ENCODE results near the gene PLXDC1. TPM values are rescaled to one million over a fixed set of nuclear protein-coding genes. Genes with fewer than 3 reads are reported as not detected.

Gene PLXDC1
- total RNA-seq, 1 donor from 2014 or later = 0.52 TPM

DNA sequence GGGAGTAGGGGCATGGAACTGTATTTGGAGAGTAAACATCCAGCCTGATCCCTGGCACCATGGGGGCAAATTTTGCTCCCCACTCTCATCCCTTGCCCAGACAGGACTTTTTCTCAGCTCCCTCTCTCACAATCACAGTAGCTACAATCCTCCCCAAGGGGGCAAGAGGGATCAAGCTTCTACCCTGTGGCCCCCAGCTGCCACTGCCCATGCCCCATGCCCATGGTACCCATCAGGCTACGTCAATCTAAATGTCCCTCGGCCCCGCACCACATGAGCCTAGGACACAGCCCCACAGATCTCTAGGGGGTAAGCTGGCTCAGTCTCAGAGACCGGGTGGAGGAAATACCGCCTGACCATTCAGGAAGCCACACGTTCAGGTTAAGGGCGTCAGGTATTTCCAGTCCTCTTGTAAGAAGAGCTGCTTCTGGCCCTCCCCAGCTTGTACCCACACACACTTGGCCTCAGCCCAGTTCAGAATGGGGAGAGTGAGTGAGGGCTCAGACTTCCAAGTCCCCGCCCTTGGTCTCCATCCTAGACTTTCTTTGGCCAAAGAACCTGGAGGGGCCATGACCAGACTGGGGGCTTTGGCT is 44.2 kb upstream of the PLXDC1 start:
- H3K9ac ChIP-seq (ENCODE audit: low read depth in 1 of 3, low read length in 3 of 3) = peak overlapping the region; percentile 63 to 89 (median 88)
- H3K36me3 ChIP-seq (ENCODE audit: control insufficient read depth in 3 of 3, insufficient read depth in 3 of 3, low read length in 3 of 3) = peaks cover 2 to 15% (median 10%) of the 10 kb centered on the region in 3 donors
- H3K27me3 ChIP-seq (ENCODE audit: control insufficient read depth in 3 of 3, insufficient read depth in 3 of 3, low read length in 3 of 3) = no peaks in the 10 kb centered on the region
- peaks cover 66 to 69% (median 66%) of the 10 kb centered on the region in 3 donors for H3K4me1 ChIP-seq (ENCODE audit: control insufficient read depth in 3 of 3, insufficient read depth in 3 of 3, low read length in 3 of 3)
- H3K9me3 ChIP-seq (ENCODE audit: control insufficient read depth in 3 of 3, low read length in 3 of 3) = no peaks in the 10 kb centered on the region
- peak overlapping the region; percentile 48 to 77 (median 72) for H3K4me3 ChIP-seq (ENCODE audit: low read length in 3 of 3)
- peak overlapping the region; percentile 99 for H3K27ac ChIP-seq (ENCODE audit: low read depth, low read length)

DNA sequence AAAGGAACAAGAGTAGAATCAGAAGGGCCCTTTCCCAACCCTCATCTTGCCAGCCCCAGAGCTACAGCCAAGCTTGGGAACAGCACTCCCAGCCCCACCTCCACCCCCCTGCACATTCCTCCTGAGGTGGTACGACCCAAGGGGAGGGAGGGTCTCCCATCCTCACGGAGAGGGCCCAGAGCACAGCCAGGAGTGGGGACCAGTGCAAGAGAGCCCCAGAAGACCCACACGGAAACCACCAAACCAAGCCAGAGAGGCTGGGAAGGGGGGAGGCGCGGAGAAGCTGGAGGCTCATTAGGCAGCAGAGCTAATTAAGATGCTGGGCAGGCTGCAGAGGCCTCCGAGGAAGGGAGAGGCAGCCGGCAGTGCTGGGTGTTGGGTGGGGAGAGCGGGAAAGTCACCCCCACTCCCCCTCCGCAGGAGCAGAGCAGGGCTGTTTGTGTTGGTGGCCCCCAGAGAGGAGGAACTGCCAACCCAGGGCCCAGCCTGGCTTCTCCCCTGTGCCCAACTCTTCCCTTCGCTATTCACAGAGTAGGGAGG is 43.6 kb upstream of the PLXDC1 start:
- Histone ChIP-seq H3K27me3 (ENCODE audit: control insufficient read depth in 3 of 3, insufficient read depth in 3 of 3, low read length in 3 of 3) (no peaks in the 10 kb centered on the region), H3K9me3 (ENCODE audit: control insufficient read depth in 3 of 3, low read length in 3 of 3) (no peaks in the 10 kb centered on the region), H3K36me3 (ENCODE audit: control insufficient read depth in 3 of 3, insufficient read depth in 3 of 3, low read length in 3 of 3) (peaks cover 2 to 15% (median 10%) of the 10 kb centered on the region in 3 donors), H3K4me1 (ENCODE audit: control insufficient read depth in 3 of 3, insufficient read depth in 3 of 3, low read length in 3 of 3) (peaks cover 65 to 69% (median 65%) of the 10 kb centered on the region in 3 donors), H3K4me3 (ENCODE audit: low read length in 3 of 3) (peak overlapping the region; percentile 30 to 77 (median 72)), H3K9ac (ENCODE audit: low read depth in 1 of 3, low read length in 3 of 3) (peak overlapping the region; percentile 63 to 89 (median 88)), H3K27ac (ENCODE audit: low read depth, low read length) (peak overlapping the region; percentile 99)

GRCh38 chr17:39194089-39194984 is 42.9 kb upstream of the PLXDC1 start:
- Histone ChIP-seq H3K4me1 (ENCODE audit: control insufficient read depth in 3 of 3, insufficient read depth in 3 of 3, low read length in 3 of 3) (peaks cover 61 to 69% (median 65%) of the 10 kb centered on the region in 3 donors), H3K9ac (ENCODE audit: low read depth in 1 of 3, low read length in 3 of 3) (peak overlapping the region; percentile 73 to 98 (median 89)), H3K36me3 (ENCODE audit: control insufficient read depth in 3 of 3, insufficient read depth in 3 of 3, low read length in 3 of 3) (peaks cover 2 to 15% (median 10%) of the 10 kb centered on the region in 3 donors), H3K27ac (ENCODE audit: low read depth, low read length) (peak overlapping the region; percentile 99), H3K9me3 (ENCODE audit: control insufficient read depth in 3 of 3, low read length in 3 of 3) (no peaks in the 10 kb centered on the region), H3K4me3 (ENCODE audit: low read length in 3 of 3) (peak overlapping the region; percentile 23 to 99 (median 94)), H3K27me3 (ENCODE audit: control insufficient read depth in 3 of 3, insufficient read depth in 3 of 3, low read length in 3 of 3) (no peaks in the 10 kb centered on the region)

DNA sequence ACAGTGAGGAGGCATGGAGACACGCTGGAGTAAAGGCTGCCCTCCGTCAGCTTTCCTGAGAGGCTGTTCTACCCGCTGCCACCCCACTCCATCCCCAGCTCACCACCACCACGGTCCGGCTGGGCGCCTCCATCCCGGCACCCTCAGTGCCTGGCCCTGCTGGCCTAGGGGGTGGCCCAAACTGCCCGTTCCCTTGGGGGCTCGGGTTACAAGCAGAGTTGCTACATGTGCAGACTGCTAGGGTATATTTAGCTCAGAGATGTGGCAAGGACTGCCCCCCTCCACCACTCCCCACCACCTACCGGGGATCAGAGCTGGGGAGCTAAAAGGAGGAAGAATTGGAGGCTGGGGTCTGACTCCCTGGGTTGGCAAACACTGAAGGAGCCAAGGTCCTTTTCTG is 41.9 kb upstream of the PLXDC1 start:
- Histone ChIP-seq H3K9ac (ENCODE audit: low read depth in 1 of 3, low read length in 3 of 3) (peak overlapping the region; percentile 65 to 98 (median 73)), H3K4me3 (ENCODE audit: low read length in 3 of 3) (peak overlapping the region; percentile 75 to 99 (median 94)), H3K36me3 (ENCODE audit: control insufficient read depth in 3 of 3, insufficient read depth in 3 of 3, low read length in 3 of 3) (peaks cover 2 to 19% (median 10%) of the 10 kb centered on the region in 3 donors), H3K27me3 (ENCODE audit: control insufficient read depth in 3 of 3, insufficient read depth in 3 of 3, low read length in 3 of 3) (no peaks in the 10 kb centered on the region), H3K4me1 (ENCODE audit: control insufficient read depth in 3 of 3, insufficient read depth in 3 of 3, low read length in 3 of 3) (peaks cover 53 to 65% (median 57%) of the 10 kb centered on the region in 3 donors), H3K9me3 (ENCODE audit: control insufficient read depth in 3 of 3, low read length in 3 of 3) (no peaks in the 10 kb centered on the region), H3K27ac (ENCODE audit: low read depth, low read length) (peak overlapping the region; percentile 99)

- peaks cover 2 to 19% (median 13%) of the 10 kb centered on the region in 3 donors for H3K36me3 ChIP-seq (ENCODE audit: control insufficient read depth in 3 of 3, insufficient read depth in 3 of 3, low read length in 3 of 3)
- H3K27me3 ChIP-seq (ENCODE audit: control insufficient read depth in 3 of 3, insufficient read depth in 3 of 3, low read length in 3 of 3) = no peaks in the 10 kb centered on the region
- peak overlapping the region; percentile 50 to 98 (median 73) for H3K9ac ChIP-seq (ENCODE audit: low read depth in 1 of 3, low read length in 3 of 3)
- peak overlapping the region; percentile 75 to 99 (median 94) for H3K4me3 ChIP-seq (ENCODE audit: low read length in 3 of 3)
- H3K4me1 ChIP-seq (ENCODE audit: control insufficient read depth in 3 of 3, insufficient read depth in 3 of 3, low read length in 3 of 3) = peaks cover 48 to 60% (median 53%) of the 10 kb centered on the region in 3 donors
- H3K9me3 ChIP-seq (ENCODE audit: control insufficient read depth in 3 of 3, low read length in 3 of 3) = no peaks in the 10 kb centered on the region
- H3K27ac ChIP-seq (ENCODE audit: low read depth, low read length) = peak overlapping the region; percentile 99
Observed at GRCh38 chr17:39192901-39193300, 41.5 kb upstream of the PLXDC1 start.

DNA sequence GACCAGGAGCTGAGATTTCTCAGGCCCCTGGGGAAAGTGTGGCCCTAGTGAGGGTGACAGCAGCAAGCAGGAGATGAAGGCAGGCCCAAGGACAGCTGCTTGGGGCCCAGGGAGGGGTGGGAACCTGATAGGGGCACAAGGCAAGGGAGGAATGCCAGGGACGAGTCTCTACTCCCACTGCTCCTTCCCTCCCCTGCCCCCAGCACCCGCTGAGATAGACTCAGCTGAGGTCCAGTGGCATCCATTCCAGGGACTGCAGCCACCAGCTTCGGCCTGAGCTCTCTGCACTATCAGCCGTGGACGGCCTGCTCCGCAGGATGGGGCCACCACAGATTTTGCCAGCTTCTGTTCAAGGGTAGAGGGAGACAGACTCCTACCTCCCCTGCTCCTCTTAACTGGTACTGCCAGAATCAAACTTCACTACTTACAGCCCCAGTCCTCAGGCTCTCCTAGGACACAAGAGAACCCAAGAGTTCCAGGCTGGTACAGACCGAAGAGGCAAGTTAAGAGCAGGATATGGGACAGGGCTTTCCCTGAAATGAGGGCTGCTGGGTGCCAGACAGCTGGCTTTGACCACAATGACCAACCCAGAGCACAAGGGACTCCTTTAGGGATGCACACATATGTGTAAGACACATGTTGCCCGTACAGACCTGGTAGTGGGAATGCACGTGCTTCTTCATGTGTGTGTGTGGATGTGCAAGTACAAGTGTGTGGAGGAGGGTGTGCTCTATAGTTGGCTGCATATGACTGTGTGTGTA is 40.5 kb upstream of the PLXDC1 start:
- H3K27me3 ChIP-seq (ENCODE audit: control insufficient read depth in 3 of 3, insufficient read depth in 3 of 3, low read length in 3 of 3) = no peaks in the 10 kb centered on the region
- no peaks in the 10 kb centered on the region for H3K9me3 ChIP-seq (ENCODE audit: control insufficient read depth in 3 of 3, low read length in 3 of 3)
- peaks cover 9 to 25% (median 21%) of the 10 kb centered on the region in 3 donors for H3K36me3 ChIP-seq (ENCODE audit: control insufficient read depth in 3 of 3, insufficient read depth in 3 of 3, low read length in 3 of 3)
- H3K4me1 ChIP-seq (ENCODE audit: control insufficient read depth in 3 of 3, insufficient read depth in 3 of 3, low read length in 3 of 3) = peaks cover 53 to 69% (median 58%) of the 10 kb centered on the region in 3 donors
- H3K9ac ChIP-seq (ENCODE audit: low read depth in 1 of 3, low read length in 3 of 3) = peak overlapping the region; percentile 86 to 98 (median 89)
- H3K4me3 ChIP-seq (ENCODE audit: low read length in 3 of 3) = peak overlapping the region; percentile 75 to 99 (median 94)
- H3K27ac ChIP-seq (ENCODE audit: low read depth, low read length) = peak overlapping the region; percentile 99

DNA sequence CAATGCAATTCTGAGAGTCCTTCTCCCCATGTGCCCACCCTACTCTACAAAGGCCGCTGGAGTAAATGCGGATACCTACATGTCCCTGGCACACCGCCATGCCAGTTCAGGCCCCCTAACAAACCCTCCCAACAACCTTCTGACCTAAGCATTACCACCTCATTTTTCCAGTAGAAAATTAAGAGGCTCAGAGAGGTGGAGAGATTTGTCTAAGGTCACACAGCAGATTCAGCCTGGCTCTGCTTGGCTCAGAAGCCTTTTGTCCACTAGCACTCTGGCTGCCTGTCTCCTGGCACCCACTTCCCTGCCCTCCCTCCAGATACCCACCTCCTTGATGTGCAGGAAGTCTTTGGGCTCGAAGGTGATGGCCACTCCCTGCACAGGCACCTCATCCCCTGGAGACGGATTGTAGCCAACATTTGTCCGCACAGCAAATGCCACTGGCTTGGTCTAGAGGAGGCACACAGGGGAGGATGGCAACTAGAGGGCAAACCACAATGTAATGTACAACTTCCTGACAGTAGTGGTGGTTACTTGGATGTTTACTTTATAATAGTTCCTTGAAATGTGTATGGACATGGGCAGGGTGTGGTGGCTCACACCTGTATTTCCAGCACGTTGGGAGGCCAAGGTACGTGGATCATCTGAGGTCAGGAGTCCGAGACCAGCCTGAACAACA is 35.9 kb upstream of the PLXDC1 start:
- H3K27me3 ChIP-seq (ENCODE audit: control insufficient read depth in 3 of 3, insufficient read depth in 3 of 3, low read length in 3 of 3) = no peaks in the 10 kb centered on the region
- H3K4me1 ChIP-seq (ENCODE audit: control insufficient read depth in 3 of 3, insufficient read depth in 3 of 3, low read length in 3 of 3) = peaks cover 21 to 42% (median 21%) of the 10 kb centered on the region in 3 donors
- no peaks in the 10 kb centered on the region for H3K9me3 ChIP-seq (ENCODE audit: control insufficient read depth in 3 of 3, low read length in 3 of 3)
- H3K9ac ChIP-seq (ENCODE audit: low read depth in 1 of 3, low read length in 3 of 3) = peak overlapping the region in 2 of 3 donors; percentile 8 to 45
- peaks cover 47 to 56% (median 48%) of the 10 kb centered on the region in 3 donors for H3K36me3 ChIP-seq (ENCODE audit: control insufficient read depth in 3 of 3, insufficient read depth in 3 of 3, low read length in 3 of 3)
- H3K4me3 ChIP-seq (ENCODE audit: low read length in 3 of 3) = no peak overlapping the region
- H3K27ac ChIP-seq (ENCODE audit: low read depth, low read length) = no peak overlapping the region

GRCh38 chr17:39186481-39187002 is 35.1 kb upstream of the PLXDC1 start:
- Histone ChIP-seq H3K4me1 (ENCODE audit: control insufficient read depth in 3 of 3, insufficient read depth in 3 of 3, low read length in 3 of 3) (peaks cover 13 to 35% (median 15%) of the 10 kb centered on the region in 3 donors), H3K36me3 (ENCODE audit: control insufficient read depth in 3 of 3, insufficient read depth in 3 of 3, low read length in 3 of 3) (peaks cover 45 to 54% (median 49%) of the 10 kb centered on the region in 3 donors), H3K27me3 (ENCODE audit: control insufficient read depth in 3 of 3, insufficient read depth in 3 of 3, low read length in 3 of 3) (no peaks in the 10 kb centered on the region), H3K4me3 (ENCODE audit: low read length in 3 of 3) (no peak overlapping the region), H3K9ac (ENCODE audit: low read depth in 1 of 3, low read length in 3 of 3) (no peak overlapping the region), H3K27ac (ENCODE audit: low read depth, low read length) (no peak overlapping the region), H3K9me3 (ENCODE audit: control insufficient read depth in 3 of 3, low read length in 3 of 3) (no peaks in the 10 kb centered on the region)

DNA sequence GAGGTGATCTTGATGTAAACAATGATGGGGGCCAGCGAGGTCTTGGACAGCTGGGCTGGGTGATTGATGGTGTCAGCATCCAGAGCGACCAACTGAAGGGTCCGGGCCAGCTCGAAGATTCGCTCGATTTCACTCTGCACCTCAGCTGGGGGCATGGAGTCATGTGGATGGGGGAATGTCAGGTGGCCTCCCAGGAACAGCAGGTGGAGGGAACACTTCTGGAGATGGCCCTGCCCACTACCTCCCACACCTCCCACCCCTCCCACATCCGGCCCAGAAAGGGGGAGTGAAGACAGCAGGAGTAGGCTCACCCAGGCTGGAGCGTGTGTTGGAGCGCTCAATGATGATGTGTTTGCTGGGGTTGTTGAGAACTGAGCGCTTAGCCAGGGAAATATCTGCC is 32.3 kb upstream of the PLXDC1 start:
- Histone ChIP-seq H3K9me3 (ENCODE audit: control insufficient read depth in 3 of 3, low read length in 3 of 3) (no peaks in the 10 kb centered on the region), H3K4me3 (ENCODE audit: low read length in 3 of 3) (no peak overlapping the region), H3K27me3 (ENCODE audit: control insufficient read depth in 3 of 3, insufficient read depth in 3 of 3, low read length in 3 of 3) (no peaks in the 10 kb centered on the region), H3K9ac (ENCODE audit: low read depth in 1 of 3, low read length in 3 of 3) (no peak overlapping the region), H3K4me1 (ENCODE audit: control insufficient read depth in 3 of 3, insufficient read depth in 3 of 3, low read length in 3 of 3) (peaks cover 6 to 23% (median 6%) of the 10 kb centered on the region in 3 donors), H3K27ac (ENCODE audit: low read depth, low read length) (no peak overlapping the region), H3K36me3 (ENCODE audit: control insufficient read depth in 3 of 3, insufficient read depth in 3 of 3, low read length in 3 of 3) (peaks cover 55 to 61% (median 58%) of the 10 kb centered on the region in 3 donors)
